GOT3 (cell line): ENCODE results near the gene YARS1.

ENCODE experiments used
- DNase-seq: peaks from one replicate; lab custom pipeline; 2025; ENCODE audit warnings: mixed read lengths; lab: John Stamatoyannopoulos, UW

The YARS1 gene

GRCh38 chr1:32742199-32742947 lies 74.8 kb downstream of the YARS1 start:
- DNase-seq = no peak

GRCh38 chr1:32741413-32742198 lies 75.6 kb downstream of the YARS1 start:
- no peak for DNase-seq

- DNase-seq = no peak
Observed at GRCh38 chr1:32741059-32741412, 76.1 kb downstream of the YARS1 start.

- no peak for DNase-seq
Observed at GRCh38 chr1:32736812-32737791, 80.1 kb downstream of the YARS1 start.

- no peak for DNase-seq
Observed at GRCh38 chr1:32733582-32734321, 83.4 kb downstream of the YARS1 start.

GRCh38 chr1:32729254-32730046 lies 87.7 kb downstream of the YARS1 start:
- DNase-seq = no peak

- DNase-seq = no peak
Observed at GRCh38 chr1:32728413-32729077, 88.6 kb downstream of the YARS1 start.

GRCh38 chr1:32727876-32728275 lies 89.3 kb downstream of the YARS1 start:
- DNase-seq = no peak

- no peak for DNase-seq
Observed at GRCh38 chr1:32725615-32725982, 91.6 kb downstream of the YARS1 start.
